NB4 (cell line): ENCODE results near the gene AGBL4.

Experiments
- CTCF ChIP-seq: IDR thresholded peaks from one replicate; pipeline ENCODE4 v1.5.1; 2012; ENCODE audit warnings: low read depth, low read length
- MAX ChIP-seq: IDR thresholded peaks from 2 replicates; pipeline ENCODE4 v1.6.1; 2011; ENCODE audit warnings: low read depth, low read length
- MYC ChIP-seq: IDR thresholded peaks from 2 replicates; pipeline ENCODE4 v1.6.1; 2011; ENCODE audit warnings: low read depth, low read length
- POLR2A ChIP-seq: IDR thresholded peaks from 2 replicates; pipeline ENCODE4 v1.6.1; 2011; ENCODE audit warnings: mild to moderate bottlenecking; ENCODE audit not compliant: insufficient read length; ENCODE audit errors: extremely low read depth

- no peak for TF ChIP-seq CTCF
- TF ChIP-seq POLR2A: no peak
- TF ChIP-seq MYC: no peak
- no peak for TF ChIP-seq MAX
Measured at GRCh38 chr1:48830715-48831114, 1193.0 kb downstream of the AGBL4 start.
